GM19452 (cell line): ENCODE results near the gene OSBPL9.
"Not testable (repeated sequence)": the region's sequence is repeated elsewhere in the genome, so short reads cannot be mapped to it uniquely, and the experiment has no call there.

Experiments
- ATAC-seq: cut with Tn5 transposase; IDR thresholded peaks from one replicate; pipeline ENCODE4 v1.9.1; 2021; ENCODE audit not compliant: unreplicated experiment

Gene OSBPL9

GRCh38 chr1:51761351-51761750, 144.5 kb downstream of the OSBPL9 start:
- ATAC-seq: no peak

GRCh38 chr1:51768971-51769588, 152.2 kb downstream of the OSBPL9 start:
- no peak for ATAC-seq

GRCh38 chr1:51776408-51776807, 159.5 kb downstream of the OSBPL9 start:
- no peak for ATAC-seq

GRCh38 chr1:51780927-51781326, 164.0 kb downstream of the OSBPL9 start:
- no peak for ATAC-seq

GRCh38 chr1:51784997-51785421, 168.1 kb downstream of the OSBPL9 start:
- no peak for ATAC-seq

- no peak for ATAC-seq
Measured at GRCh38 chr1:51788938-51789337, 172.0 kb downstream of the OSBPL9 start.

GRCh38 chr1:51789342-51789741, 172.4 kb downstream of the OSBPL9 start:
- ATAC-seq: no peak

- no peak for ATAC-seq
Measured at GRCh38 chr1:51790385-51790784, 173.5 kb downstream of the OSBPL9 start.

- ATAC-seq: no peak
Measured at GRCh38 chr1:51791888-51792287, 175.0 kb downstream of the OSBPL9 start.

- ATAC-seq: no peak
Measured at GRCh38 chr1:51792864-51793263, 176.0 kb downstream of the OSBPL9 start.

GRCh38 chr1:51794260-51794659, 177.4 kb downstream of the OSBPL9 start:
- ATAC-seq: no peak

- no peak for ATAC-seq
Measured at GRCh38 chr1:51794868-51795267, 178.0 kb downstream of the OSBPL9 start.

- ATAC-seq: no peak
Measured at GRCh38 chr1:51799372-51799771, 182.5 kb downstream of the OSBPL9 start.

- no peak for ATAC-seq
Measured at GRCh38 chr1:51814513-51814912, 197.6 kb downstream of the OSBPL9 start.

GRCh38 chr1:51818487-51818886, 201.6 kb downstream of the OSBPL9 start:
- no peak for ATAC-seq

GRCh38 chr1:51819021-51819420, 202.1 kb downstream of the OSBPL9 start:
- not testable (repeated sequence) for ATAC-seq

- no peak for ATAC-seq
Measured at GRCh38 chr1:51819810-51820209, 202.9 kb downstream of the OSBPL9 start.

GRCh38 chr1:51829058-51829457, 212.2 kb downstream of the OSBPL9 start:
- ATAC-seq: no peak

- ATAC-seq: no peak
Measured at GRCh38 chr1:51833700-51834099, 216.8 kb downstream of the OSBPL9 start.

GRCh38 chr1:51837243-51837642, 220.4 kb downstream of the OSBPL9 start:
- no peak for ATAC-seq
